HG03558 (cell line): ENCODE results near the gene GFER.
"Not testable (repeated sequence)": the region's sequence is repeated elsewhere in the genome, so short reads cannot be mapped to it uniquely, and the experiment has no call there.

Experiments used
- ATAC-seq: cut with Tn5 transposase; IDR thresholded peaks from one replicate; pipeline ENCODE4 v1.9.1; 2021; ENCODE audit warnings: moderate number of reproducible peaks; ENCODE audit not compliant: unreplicated experiment; ENCODE audit errors: extremely low read depth

Gene GFER

DNA sequence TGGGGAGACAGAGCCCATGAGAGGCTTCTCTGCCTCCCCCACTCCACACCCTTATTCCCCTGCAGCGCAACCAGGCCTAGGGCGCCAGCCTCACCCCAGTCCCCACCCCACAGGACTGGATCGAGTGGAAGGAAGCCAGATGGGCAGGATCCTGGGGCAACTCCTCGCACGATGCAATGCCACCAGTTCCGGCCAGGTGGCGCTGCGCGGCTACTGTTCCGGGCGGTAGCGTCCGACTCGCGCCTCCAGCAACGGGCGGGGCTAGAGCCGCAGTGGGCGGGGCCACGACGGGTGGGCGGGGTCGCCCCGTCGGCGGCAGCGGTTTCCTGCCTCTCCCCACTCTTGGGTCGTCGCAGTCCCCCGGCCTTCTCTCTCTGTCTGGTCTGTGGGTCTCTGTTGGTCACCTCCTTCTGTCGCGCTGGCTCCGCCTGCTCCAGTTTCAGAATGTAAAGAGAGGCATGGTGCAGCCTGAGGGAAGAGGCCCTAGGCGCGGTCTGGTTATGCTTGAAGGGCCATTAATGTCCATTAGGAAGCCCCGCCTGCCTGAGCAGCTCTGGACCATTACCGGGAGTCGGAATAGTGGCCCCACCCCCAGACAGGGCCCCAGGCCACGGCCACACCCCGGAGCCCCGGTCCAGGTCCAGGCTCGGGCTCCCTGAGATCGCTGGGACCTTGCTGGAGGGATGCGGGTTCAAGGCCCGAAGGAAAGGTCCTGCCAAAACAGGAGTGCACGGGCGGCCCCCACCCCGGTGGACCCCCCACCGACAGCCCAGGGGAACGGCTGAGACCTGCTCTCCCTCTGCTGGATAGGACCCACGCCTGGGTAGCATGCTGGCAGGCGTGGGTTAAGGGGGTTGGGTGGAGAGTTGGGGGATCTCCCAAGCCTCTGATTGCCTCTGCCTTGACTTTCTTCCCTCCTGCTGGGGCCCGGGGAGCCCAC is 39.4 kb downstream of the GFER start:
- no peak for ATAC-seq

DNA sequence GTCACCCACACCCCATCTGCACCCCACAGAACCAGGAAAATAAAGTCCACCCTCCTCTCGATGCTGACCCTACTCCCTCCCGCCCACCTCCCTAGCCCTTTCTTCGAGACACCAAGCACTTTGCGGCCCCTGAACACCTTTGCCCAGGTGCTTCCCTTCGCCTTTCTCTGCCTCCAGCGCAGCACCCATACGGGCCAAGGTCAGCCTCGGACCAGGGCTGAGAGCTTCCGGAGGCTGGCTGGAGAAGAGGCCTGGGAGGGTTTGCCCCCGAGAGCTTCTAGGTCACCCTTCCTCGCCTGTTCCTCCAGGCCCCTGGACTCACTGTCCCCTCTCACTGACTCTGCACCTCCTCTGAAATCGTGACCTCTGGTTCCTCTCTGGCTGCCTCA is 40.0 kb downstream of the GFER start:
- ATAC-seq: no peak

DNA sequence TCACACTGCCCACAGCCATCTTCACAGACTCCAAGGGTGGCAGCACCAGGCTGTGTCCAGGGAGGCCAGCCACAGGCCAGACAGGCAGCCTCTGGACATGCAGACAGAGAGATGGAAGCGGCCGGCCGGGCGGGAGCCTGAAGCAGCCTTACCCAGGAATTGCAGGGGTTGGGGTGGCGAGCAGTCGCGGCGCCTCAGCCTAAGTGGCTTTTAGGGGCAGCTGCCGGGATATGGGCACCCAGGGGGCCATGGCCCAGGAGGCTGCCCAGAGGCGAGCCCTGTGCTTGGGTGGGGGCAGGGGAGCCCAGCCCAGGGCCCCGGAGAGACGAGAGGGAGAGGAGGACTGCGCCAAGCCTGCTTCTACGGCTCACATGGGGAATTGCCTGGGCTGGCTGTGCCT is 41.3 kb downstream of the GFER start:
- no peak for ATAC-seq

GRCh38 chr16:2025878-2026460 is 42.0 kb downstream of the GFER start:
- ATAC-seq: no peak

GRCh38 chr16:2026461-2027023 is 42.5 kb downstream of the GFER start, which contains the start of gene NHERF2:
TSS of gene NHERF2 (plus strand) at chr16:2026902. CDS start at chr16:2027006, 104 bp downstream.
- no peak for ATAC-seq

DNA sequence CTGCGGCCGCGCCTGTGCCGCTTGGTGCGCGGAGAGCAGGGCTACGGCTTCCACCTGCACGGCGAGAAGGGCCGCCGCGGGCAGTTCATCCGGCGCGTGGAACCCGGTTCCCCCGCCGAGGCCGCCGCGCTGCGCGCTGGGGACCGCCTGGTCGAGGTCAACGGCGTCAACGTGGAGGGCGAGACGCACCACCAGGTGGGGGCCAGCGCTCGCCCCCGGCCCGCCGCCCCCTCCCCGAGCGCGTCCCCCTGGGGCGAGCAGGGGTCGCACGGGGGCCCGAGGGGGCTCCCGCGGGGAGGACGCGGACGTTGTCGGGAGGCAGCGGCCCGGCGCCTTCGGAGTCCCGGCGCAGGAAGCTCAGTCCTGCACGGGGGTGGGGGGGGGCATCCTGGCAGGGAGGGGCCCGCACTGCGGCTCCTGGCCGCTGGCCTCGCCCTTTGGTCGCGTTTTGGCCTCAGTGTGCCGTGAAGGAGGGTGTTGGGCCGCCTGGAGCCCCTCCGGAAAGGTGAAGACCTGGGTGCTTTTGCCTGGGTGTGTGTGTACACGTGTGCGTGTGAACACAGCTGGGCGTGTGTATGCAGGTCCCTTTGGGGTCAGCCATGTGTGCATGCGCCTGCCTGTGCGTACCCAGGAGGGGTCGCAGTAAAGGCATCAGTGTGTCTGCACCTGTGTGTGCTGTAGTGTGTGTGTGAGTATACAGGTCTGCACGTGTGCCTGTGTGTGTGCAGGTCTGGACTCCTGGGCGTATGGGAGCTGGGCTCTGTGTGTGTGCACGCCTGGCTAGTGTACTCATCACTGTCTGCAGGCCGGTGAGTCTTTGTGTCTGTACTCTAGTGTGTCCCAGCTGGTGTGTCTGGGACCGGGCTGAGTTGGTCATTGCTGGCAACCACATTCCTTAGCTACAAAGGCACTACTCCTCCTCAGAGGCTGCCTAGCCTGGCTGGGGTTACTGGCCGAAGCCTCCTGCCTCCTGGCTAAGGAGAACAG is 43.3 kb downstream of the GFER start:
- ATAC-seq: no peak

DNA sequence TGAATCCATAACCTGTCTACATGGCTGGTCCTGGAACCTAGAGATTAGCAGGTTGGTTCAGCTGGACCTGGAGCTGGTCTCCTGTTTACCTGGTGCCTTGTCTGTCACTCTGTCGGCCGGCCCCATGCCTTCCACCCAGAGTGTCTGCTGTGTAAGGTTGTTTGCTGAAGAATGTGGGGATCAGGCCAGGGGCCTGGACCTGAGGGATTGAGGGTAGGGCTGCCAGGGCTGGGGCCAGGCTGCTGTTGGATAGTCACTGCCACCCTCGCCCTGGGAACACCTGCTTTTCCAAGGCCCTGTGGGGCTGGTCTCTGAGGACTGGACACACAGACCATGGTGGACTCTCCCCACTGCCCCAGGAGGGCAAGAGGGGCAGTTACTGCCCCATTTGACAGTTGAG is 44.2 kb downstream of the GFER start:
- no peak for ATAC-seq

DNA sequence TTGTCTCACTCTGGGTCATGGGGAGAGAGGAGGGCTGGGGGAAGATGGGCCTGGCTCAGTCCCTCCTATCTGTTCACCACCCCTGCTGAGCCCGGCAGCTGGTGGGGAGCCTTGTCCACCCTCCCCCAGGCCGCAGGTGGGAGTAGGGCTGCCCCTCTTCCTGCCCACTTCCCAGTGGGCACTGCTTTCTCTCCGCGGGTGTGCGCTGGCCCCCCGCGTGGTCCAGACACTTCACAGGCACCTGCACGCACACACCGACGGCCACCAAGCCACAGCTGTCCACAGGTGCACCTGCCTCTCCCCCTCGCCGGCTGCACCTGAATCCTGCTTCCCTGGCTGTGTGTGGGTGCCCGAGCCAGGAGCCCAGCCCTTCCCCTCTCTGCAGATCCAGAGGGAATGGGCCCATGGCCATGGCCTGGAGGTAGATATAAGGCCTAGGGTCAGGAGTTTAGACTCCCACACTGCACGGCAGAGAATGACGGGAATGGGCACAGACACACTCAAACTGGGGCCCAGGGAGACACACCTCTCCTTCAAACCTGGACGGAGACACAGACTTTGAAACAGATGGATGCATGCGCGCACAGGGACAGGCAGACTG is 44.7 kb downstream of the GFER start:
- ATAC-seq: no peak

DNA sequence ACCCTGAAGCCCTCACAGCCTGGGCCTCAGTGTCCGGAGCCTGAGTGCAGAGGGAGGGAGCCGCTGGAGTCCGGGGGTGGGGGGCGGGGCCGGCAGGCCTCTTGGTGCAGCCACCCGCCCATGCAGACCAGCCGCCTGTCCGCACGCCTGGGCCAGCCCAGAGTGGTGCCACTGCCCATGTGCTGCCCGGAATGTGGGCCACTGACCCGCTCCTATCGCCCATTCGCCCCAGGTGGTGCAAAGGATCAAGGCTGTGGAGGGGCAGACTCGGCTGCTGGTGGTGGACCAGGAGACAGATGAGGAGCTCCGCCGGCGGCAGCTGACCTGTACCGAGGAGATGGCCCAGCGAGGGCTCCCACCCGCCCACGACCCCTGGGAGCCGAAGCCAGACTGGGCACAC is 45.4 kb downstream of the GFER start:
- no peak for ATAC-seq

GRCh38 chr16:2030036-2030435 is 46.0 kb downstream of the GFER start:
- no peak for ATAC-seq

DNA sequence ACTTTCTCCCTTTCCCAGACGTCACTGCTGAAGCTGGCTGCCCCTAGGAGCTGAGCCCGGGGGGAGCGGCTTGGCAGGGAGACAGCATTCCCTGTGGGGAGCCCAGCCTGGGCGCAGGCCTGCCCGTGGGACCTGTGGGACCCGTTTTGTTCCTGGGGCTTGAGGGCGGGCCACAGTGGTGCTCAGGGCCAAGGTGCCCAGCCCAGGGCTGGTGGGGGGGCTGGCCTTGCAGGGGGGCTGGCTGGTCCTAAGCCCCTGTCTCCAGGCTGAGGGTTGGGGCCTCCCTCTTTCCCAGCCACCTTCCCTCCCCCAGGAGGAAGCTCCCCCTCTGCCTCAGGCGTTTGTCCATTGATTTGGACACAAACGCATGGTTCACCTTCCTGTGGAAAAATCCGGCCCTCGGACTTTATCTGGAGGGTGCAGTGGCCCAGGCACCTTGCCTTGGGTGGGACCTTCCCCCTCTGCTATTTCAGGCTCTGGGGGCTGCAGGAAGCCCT is 47.1 kb downstream of the GFER start:
- no peak for ATAC-seq

DNA sequence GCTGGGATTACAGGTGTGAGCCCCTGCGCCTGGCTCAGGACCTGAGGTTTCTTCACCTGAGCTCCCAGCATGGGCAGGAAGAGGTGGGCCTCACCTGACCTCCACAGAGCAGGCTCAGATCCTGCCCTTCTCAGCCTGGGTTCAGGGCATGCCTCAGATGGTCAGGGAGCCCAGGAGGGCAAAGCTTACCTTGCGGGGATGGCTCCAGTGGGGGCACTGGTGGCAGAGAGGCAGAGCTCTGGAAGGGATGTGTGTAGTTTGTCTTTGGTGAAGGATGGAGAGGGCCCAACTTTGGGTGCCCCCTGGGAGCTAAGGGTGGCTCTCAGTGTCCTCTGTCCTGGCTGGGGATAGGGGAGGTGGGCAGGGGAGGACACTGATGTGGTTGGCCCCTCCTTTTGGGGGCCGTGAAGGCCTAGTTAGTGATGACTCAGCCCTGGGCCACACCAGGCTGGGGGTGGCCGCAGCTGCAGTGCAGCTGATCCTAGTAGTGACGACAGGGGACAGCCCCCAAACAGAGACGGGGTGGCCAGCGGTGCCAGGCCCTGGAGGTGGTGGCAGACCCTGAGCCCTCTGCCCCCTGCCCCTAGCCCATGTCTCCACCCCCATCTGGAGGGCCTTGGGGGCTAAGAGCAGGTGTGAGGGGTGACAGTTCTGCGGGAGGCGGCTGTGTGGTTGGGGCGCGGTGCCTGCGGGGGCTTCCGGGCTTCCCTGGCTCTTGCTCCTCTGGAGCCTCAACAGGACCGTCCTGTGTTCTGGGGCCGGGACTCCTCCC is 48.5 kb downstream of the GFER start:
- ATAC-seq: no peak

DNA sequence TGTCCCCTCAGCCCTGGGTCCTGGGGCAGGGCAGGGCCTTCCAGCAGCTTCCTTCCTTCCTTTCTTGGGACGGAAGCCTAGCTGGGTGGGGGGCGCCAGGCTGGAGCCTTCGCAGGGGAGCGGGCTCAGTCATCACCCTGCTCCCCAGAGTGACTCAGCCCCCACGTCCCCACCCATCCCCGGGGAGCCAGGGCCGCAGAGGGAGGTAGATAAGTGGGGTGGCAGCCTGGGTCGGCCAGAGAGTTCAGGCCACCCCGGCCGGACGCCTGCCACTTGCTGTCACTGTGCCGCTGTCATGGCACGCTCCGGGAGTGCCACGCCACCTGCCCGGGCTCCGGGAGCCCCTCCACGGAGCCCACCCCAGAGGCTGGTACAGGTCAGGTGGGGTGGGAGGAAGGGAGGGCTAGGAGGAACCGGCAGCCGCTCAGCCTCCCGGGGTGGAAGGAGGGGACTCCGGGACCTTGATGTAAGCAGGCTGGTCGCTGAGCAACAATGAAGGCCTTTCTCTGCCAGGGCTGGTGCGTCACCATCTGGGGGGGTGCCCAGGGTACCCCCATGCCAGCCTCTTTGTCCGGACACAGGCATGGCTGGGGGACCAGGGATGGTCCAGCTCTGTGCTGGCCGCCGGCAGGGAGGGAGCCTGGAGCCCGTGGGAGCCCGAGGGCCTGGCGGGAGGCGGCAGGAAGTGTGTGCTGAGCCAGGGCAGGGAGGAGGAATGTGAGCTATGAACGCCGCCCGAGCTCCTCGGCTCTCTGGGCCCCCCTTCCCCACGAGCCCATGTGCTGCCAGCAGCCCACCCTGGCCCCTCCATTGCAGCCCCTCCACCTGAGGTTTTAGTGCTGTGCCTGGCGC is 49.3 kb downstream of the GFER start:
- ATAC-seq: no peak

GRCh38 chr16:2033909-2034695 is 50.1 kb downstream of the GFER start:
- ATAC-seq: not testable (repeated sequence)

GRCh38 chr16:2034696-2035430 is 50.9 kb downstream of the GFER start:
- no peak for ATAC-seq

- ATAC-seq: no peak
Measured at GRCh38 chr16:2035431-2036199, 51.6 kb downstream of the GFER start.
